ENCODE measurements around the gene CNOT6.

Gene CNOT6

DNA sequence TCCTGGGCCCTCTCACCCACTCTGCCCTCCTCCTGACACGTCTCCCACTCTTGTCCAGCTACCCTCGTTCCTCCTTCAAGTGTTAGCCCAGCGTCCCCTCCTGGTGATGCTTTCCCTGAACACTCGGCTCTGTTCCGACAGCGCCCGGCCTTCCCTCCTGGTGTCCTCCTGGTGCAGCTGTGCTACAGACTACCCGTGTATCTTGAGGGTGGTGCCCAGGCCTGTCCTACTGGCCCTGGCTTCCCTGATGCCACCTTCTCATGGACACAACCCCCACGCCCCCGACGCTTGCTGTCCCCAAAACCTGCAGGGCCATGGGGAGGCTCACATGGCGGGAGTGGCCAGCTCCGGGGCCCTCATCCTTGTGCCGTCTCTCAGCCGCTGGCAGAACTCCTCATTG lies 118.5 kb downstream of the CNOT6 start:
- TF ChIP-seq, protein P1, sequence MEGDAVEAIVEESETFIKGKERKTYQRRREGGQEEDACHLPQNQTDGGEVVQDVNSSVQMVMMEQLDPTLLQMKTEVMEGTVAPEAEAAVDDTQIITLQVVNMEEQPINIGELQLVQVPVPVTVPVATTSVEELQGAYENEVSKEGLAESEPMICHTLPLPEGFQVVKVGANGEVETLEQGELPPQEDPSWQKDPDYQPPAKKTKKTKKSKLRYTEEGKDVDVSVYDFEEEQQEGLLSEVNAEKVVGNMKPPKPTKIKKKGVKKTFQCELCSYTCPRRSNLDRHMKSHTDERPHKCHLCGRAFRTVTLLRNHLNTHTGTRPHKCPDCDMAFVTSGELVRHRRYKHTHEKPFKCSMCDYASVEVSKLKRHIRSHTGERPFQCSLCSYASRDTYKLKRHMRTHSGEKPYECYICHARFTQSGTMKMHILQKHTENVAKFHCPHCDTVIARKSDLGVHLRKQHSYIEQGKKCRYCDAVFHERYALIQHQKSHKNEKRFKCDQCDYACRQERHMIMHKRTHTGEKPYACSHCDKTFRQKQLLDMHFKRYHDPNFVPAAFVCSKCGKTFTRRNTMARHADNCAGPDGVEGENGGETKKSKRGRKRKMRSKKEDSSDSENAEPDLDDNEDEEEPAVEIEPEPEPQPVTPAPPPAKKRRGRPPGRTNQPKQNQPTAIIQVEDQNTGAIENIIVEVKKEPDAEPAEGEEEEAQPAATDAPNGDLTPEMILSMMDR (IDR thresholded peaks at IDR 0.05; ENCODE audit: insufficient read depth, low read length, poor library complexity, severe bottlenecking), result no peak
- no peak for TF ChIP-seq EZH2phosphoT487 (conservative IDR thresholded peaks at IDR 0.05; ENCODE audit: low read length)
- Histone ChIP-seq H3K9me3 (ENCODE audit: insufficient read depth, low read length) (no peaks in the 10 kb centered on the region), H3K4me2 (ENCODE audit: low read depth, low read length, poor library complexity, severe bottlenecking) (no peak overlapping the region), H4K20me1 (ENCODE audit: low read depth, low read length) (no peaks in the 10 kb centered on the region), H3K27ac (ENCODE audit: low read depth, low read length) (no peak overlapping the region), H2AFZ (ENCODE audit: low read depth, low read length, severe bottlenecking) (no peak overlapping the region), H3K27me3 (ENCODE audit: low read length) (no peaks in the 10 kb centered on the region), H3K9me2 (replicated peaks; ENCODE audit: insufficient read depth, low read length) (no peaks in the 10 kb centered on the region), H3K36me3 (ENCODE audit: low read length) (no peaks in the 10 kb centered on the region), H3K9ac (ENCODE audit: low read length) (no peak overlapping the region), H3K79me2 (ENCODE audit: insufficient read depth, low read length) (no peaks in the 10 kb centered on the region), H3F3A (ENCODE audit: insufficient read depth) (no peaks in the 10 kb centered on the region), H3K4me3 (ENCODE audit: insufficient read depth, low read length, poor library complexity, severe bottlenecking) (no peak overlapping the region)

DNA sequence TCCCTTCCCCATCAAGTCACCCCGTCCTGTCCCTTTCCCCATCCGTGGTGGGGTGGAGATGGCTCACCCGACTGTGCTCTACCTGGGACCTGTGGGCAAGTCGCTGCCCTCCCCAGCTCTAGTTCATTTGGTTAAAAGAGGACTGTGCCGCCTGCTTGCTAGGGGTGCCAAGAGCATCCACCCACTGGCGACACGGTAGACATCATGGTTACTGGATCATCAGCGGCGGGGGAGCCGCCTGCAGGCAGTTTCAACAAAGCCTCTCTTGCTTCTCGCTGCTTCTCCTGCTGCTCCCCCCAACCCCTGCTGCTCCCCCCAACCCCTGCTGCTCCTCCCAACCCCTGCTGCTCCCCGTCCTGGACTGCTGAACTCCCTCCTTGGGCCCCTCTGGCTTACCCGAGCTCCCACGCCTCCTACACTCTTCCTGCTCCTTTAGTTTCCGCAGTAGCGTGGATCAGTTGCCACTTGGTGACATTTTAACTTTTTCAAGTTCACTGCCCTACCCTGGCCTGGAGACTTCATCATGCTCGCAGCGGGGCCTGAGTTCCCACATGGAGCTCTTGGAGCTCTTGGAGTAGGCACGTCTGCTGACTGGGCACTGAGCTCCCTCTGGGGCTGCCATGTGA lies 119.1 kb downstream of the CNOT6 start:
- H3K9ac ChIP-seq (ENCODE audit: low read length), result no peak overlapping the region
- no peaks in the 10 kb centered on the region for H3K9me2 ChIP-seq (replicated peaks; ENCODE audit: insufficient read depth, low read length)
- no peak overlapping the region for H3K4me2 ChIP-seq (ENCODE audit: low read depth, low read length, poor library complexity, severe bottlenecking)
- H3K79me2 ChIP-seq (ENCODE audit: insufficient read depth, low read length), result no peaks in the 10 kb centered on the region
- H2AFZ ChIP-seq (ENCODE audit: low read depth, low read length, severe bottlenecking), result no peak overlapping the region
- H3K36me3 ChIP-seq (ENCODE audit: low read length), result no peaks in the 10 kb centered on the region
- no peaks in the 10 kb centered on the region for H3K9me3 ChIP-seq (ENCODE audit: insufficient read depth, low read length)
- no peak for TF ChIP-seq EZH2phosphoT487 (conservative IDR thresholded peaks at IDR 0.05; ENCODE audit: low read length)
- TF ChIP-seq, protein P1 (IDR thresholded peaks at IDR 0.05; ENCODE audit: insufficient read depth, low read length, poor library complexity, severe bottlenecking), result no peak
- no peaks in the 10 kb centered on the region for H3K27me3 ChIP-seq (ENCODE audit: low read length)
- no peaks in the 10 kb centered on the region for H4K20me1 ChIP-seq (ENCODE audit: low read depth, low read length)
- H3K4me3 ChIP-seq (ENCODE audit: insufficient read depth, low read length, poor library complexity, severe bottlenecking), result no peak overlapping the region
- no peaks in the 10 kb centered on the region for H3F3A ChIP-seq (ENCODE audit: insufficient read depth)
- H3K27ac ChIP-seq (ENCODE audit: low read depth, low read length), result no peak overlapping the region

DNA sequence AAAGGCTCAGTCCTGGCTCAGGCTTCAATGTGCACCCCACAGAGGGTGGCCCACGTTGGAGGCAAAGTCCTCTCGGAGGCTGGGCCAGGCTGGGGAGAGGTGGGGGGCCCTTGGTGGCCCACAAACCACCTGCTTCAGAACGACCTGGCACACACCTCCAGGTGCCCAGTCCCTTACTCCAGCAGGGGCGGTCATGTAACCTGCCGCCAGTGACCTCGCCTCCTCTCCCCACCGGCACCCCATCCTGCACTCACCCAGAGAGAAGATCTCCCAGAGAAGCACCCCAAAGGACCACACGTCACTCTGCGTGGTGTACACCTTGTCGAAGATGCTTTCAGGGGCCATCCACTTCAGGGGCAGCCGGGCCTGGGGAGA lies 119.6 kb downstream of the CNOT6 start:
- Histone ChIP-seq H3K27ac (ENCODE audit: low read depth, low read length) (no peak overlapping the region), H3K9me3 (ENCODE audit: insufficient read depth, low read length) (no peaks in the 10 kb centered on the region), H3F3A (ENCODE audit: insufficient read depth) (no peaks in the 10 kb centered on the region), H3K79me2 (ENCODE audit: insufficient read depth, low read length) (no peaks in the 10 kb centered on the region), H3K9me2 (replicated peaks; ENCODE audit: insufficient read depth, low read length) (no peaks in the 10 kb centered on the region), H3K4me3 (ENCODE audit: insufficient read depth, low read length, poor library complexity, severe bottlenecking) (no peak overlapping the region), H3K9ac (ENCODE audit: low read length) (no peak overlapping the region), H4K20me1 (ENCODE audit: low read depth, low read length) (no peaks in the 10 kb centered on the region), H3K4me2 (ENCODE audit: low read depth, low read length, poor library complexity, severe bottlenecking) (no peak overlapping the region), H2AFZ (ENCODE audit: low read depth, low read length, severe bottlenecking) (no peak overlapping the region), H3K27me3 (ENCODE audit: low read length) (no peaks in the 10 kb centered on the region), H3K36me3 (ENCODE audit: low read length) (no peaks in the 10 kb centered on the region)
- no peak for TF ChIP-seq EZH2phosphoT487 (conservative IDR thresholded peaks at IDR 0.05; ENCODE audit: low read length)
- TF ChIP-seq, protein P1 (IDR thresholded peaks at IDR 0.05; ENCODE audit: insufficient read depth, low read length, poor library complexity, severe bottlenecking), result no peak
